ENCODE data around the gene MAP4K5.
"Not testable (repeated sequence)": the region's sequence is repeated elsewhere in the genome, so short reads cannot be mapped to it uniquely, and the experiment has no call there.

The MAP4K5 gene

GRCh38 chr14:50532502-50533240 is at the start of gene MAP4K5:
Gene MAP4K5, minus strand, starts transcription at chr14:50532569. Its CDS starts 520 bp downstream, at chr14:50532049.
- peak; percentile 96 for DNase-seq (ENCODE audit: low spot score)

DNA sequence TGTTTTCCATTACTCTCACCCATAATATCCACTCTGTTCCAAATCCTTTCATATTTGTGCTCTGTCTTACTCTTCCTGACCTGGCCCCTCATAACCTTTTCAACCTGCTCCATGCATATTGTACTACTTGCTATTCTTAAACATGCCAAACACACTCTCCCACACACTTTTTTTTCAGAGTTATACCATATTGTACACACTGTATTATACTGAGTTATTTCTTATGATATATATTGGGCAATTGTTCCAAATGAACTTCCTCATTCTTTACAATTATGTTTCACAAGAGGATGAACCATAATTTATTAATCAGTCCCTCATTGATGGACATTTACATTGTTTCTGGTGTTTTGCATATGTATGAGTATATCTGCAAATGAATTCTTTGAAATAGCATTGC is 46.1 kb upstream of the MAP4K5 start:
- no peak for DNase-seq (ENCODE audit: low spot score)

- DNase-seq (ENCODE audit: low spot score), result no peak
Observed at GRCh38 chr14:50577982-50578381, 45.6 kb upstream of the MAP4K5 start.

DNA sequence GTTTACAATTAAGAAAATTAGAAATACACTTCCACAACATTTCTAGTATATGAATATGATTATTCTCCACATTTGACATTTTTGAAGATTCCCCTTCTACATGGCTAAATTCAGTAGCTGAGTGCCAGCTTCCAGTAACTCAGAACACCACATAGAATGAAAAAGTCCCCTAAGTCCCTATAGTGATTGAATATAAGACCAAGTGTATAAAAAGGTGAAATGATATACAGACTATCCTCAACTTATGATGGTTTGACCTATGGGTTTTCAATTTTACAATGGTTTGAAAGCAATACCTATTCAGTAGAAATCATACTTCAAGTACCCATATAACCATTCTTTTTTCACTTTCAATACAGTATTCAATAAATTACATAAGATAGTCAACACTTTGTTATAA is 43.4 kb upstream of the MAP4K5 start:
- no peak for DNase-seq (ENCODE audit: low spot score)

DNA sequence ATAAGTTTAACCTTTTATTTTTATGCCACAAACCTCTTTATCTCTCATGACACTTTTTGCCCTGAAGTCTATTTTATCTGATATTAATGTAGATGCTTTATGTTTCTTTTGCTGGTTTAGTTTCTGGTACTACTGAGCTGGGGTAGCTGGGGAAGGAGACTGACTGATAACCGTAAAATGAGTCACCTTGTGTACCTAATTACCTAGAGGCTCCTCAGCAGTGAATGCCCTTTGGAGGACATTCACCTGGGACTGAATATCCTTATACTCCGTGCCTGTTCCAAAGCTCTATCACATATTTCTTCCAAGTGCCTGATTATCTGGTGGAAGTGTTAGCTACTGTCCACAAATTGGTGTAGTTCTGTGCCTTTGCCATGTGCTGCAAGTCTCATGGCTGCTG is 41.5 kb upstream of the MAP4K5 start:
- DNase-seq (ENCODE audit: low spot score), result no peak

- no peak for DNase-seq (ENCODE audit: low spot score)
Observed at GRCh38 chr14:50569714-50570274, 37.4 kb upstream of the MAP4K5 start.

- no peak for DNase-seq (ENCODE audit: low spot score)
Observed at GRCh38 chr14:50562841-50563240, 30.5 kb upstream of the MAP4K5 start.

DNA sequence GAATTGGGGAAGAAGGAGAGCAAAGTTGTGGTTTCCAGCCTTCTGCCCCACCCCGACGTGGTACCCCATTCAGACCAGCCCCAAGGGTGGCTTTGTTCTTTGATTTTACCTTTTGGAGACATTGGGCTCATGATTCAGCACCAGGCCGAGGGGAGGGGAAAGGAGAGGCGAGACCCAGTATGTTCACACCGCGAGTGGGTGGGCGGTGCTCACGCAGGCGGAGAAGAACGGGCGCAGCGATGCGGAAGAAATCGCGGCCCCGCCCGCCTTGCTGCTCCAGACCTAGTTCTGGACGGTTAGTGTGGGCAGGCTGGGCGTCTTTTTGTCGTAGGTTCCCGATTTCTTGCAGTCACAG is 28.5 kb upstream of the MAP4K5 start:
- peak; percentile 80 for DNase-seq (ENCODE audit: low spot score)

GRCh38 chr14:50559990-50560930 is 27.9 kb upstream of the MAP4K5 start, which contains the start of gene ATL1:
Gene ATL1, plus strand, starts transcription at chr14:50560145. Its CDS starts 121 bp downstream, at chr14:50560266.
- peak; percentile 89 for DNase-seq (ENCODE audit: low spot score)

DNA sequence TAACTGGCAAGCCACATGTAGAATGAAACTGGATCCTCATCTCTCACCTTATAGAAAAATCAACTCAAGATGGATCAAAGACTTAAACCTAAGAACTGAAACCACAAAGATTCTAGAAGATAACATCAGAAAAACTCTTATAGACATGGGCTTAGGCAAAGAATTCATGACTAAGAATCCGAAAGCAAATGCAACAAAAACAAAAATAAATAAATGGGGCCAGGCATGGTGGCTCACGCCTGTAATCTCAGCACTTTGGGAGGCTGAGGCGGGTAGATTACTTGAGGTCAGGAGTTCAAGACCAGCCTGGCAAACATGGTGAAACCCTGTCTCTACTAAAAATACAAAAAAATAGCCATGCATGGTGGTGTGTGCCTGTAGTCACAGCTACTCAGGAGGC is 20.4 kb upstream of the MAP4K5 start:
- DNase-seq (ENCODE audit: low spot score), result not testable (repeated sequence)

DNA sequence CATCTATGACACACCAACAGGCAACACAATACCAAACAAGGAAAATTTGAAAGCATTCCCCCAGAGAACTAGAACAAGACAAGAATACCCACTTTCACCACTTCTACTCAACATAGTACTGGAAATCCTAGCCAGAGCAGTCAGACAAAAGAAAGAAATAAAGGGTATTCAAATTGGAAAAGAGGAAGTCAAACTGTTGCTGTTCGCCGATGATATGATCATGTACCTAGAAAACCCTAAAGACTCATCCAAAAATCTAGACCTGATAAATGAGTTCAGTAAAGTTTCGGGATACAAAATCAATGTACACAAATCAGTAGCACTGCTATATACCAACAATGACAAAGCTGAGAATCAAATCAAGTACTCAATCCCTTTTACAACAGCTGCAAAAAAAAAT is 19.5 kb upstream of the MAP4K5 start:
- DNase-seq (ENCODE audit: low spot score), result no peak

GRCh38 chr14:50550294-50550693 is 17.9 kb upstream of the MAP4K5 start:
- DNase-seq (ENCODE audit: low spot score), result no peak

GRCh38 chr14:50545618-50546017 is 13.2 kb upstream of the MAP4K5 start:
- no peak for DNase-seq (ENCODE audit: low spot score)

GRCh38 chr14:50544911-50545310 is 12.5 kb upstream of the MAP4K5 start:
- no peak for DNase-seq (ENCODE audit: low spot score)

DNA sequence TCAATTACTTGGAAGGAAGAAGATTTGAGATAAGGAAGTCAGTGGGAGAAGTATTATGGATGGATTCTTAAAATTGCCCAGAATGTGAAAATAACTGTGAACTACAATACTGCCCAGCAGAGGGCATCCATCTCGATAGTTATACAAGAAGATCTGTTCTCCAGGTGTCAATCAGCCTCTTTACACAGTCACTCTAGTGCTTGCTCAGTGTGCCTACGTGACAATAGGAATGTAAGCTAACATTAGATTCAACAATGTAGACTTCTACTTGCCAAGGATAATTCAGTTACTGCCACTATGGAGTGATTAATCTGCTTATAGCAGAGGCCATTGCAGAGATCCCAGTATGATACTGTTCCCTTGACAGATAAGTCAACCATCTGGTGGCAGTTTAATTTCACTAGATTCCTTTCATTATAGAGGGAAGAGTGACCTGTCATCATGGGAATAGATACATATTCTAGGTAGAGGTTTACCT is 10.6 kb upstream of the MAP4K5 start:
- DNase-seq (ENCODE audit: low spot score), result no peak

DNA sequence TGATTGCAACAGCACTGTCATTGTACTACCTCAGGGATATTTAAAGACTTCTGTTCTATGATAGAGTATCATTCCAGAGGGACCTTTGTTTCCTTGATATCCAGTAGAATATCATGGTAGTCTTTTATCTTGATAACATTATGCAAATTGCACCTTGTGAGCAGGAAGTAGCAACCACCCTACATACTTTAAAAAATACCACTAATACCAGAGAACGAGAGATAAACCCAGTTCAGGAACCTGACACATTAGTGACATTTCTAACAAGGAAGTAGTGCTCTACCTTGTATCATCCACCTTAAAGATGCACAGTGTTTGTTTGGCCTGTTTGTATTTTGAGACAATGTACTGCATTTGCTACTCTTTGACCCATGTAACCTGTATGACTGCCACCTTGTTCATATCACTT is 8.8 kb upstream of the MAP4K5 start:
- no peak for DNase-seq (ENCODE audit: low spot score)

- no peak for DNase-seq (ENCODE audit: low spot score)
Observed at GRCh38 chr14:50539051-50539450, 6.7 kb upstream of the MAP4K5 start.

DNA sequence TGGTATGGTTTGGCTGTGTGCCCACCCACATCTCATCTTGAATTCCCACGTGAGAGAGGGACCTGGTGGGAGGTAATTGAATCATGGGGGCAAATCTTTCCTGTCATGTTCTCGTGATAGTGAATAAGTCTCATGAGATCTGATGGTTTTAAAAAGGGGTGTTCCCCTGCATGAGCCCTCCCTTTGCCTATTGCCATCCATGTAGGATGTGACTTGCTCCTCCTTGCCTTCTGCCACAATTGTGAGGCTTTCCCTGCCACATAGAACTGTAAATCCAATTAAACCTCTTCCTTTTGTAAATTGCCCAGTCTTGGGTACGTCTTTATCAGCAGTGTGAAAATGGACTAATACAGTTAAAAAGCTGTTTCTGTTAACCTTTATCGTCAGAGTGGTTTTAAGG is 5.7 kb upstream of the MAP4K5 start:
- not testable (repeated sequence) for DNase-seq (ENCODE audit: low spot score)

GRCh38 chr14:50534997-50535396 is 2.6 kb upstream of the MAP4K5 start:
- DNase-seq (ENCODE audit: low spot score), result no peak

DNA sequence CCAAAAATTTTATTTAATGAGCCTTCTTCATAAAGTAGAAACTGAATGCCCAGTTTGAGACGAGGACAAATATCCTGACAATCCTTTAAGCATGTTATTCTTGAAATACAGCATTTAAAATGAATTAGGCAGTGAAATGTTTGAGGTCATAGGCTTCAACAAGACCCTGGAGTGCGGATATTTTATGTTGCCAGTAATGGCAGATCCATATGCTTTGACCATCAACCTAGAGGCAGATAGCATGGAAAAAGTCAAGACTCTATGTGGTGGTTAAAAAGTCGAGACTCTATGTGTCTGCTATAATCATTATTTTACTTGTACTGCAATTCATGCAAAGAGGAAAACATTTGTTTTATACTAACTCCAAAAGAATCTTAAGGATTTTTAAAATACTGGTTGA is 2.0 kb upstream of the MAP4K5 start:
- DNase-seq (ENCODE audit: low spot score), result no peak

DNA sequence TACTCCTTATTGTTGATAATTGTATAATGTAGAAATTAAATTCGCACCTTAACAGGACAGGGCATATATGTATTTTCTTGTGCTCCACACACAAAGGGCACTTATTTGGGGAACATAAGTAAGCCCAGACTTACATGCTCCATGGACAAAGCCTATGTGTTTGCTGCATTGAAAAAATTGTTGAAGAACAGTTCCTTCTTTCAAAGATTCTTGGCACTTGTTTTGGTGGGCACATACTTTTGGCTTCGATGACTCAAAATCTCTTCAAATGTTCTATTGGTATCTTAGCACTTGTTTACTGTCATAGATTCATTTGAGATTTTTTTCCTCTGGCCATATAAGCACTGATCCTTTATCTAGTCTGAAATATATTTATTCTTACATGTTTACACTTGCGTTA is 1.4 kb upstream of the MAP4K5 start:
- no peak for DNase-seq (ENCODE audit: low spot score)

GRCh38 chr14:50533241-50533705 is 904 bp upstream of the MAP4K5 start:
- no peak for DNase-seq (ENCODE audit: low spot score)

Data from left forelimb (tissue), 1 donor.